Prostate gland (tissue), 2 donors: ENCODE data around the gene IER2. TPM values are rescaled to one million over a fixed set of nuclear protein-coding genes. Genes with fewer than 3 reads are reported as not detected.
A peak's percentile ranks its signal among the peaks of the same experiment; 100 is the strongest.
"Not testable (repeated sequence)": the region's sequence is repeated elsewhere in the genome, so short reads cannot be mapped to it uniquely, and the experiment has no call there.

Experiments
- DNase-seq: peaks from one replicate; pipeline ENCODE4 v3.0.0-alpha.2; 2019; ENCODE audit warnings: low spot score
- H3K27ac ChIP-seq, 2 donors: fragments of 200-600 bp; sonication (generic); 2 replicates each; pipeline ENCODE4 v1.5.1; 2017 to 2019
- H3K27me3 ChIP-seq: fragments of 200-600 bp; sonication (generic); replicated peaks from 2 replicates; pipeline ENCODE4 v1.5.1; 2019; ENCODE audit not compliant: insufficient read depth
- H3K36me3 ChIP-seq, 2 donors: fragments of 200-600 bp; sonication (generic); 1 replicate in 1 of 2; 2 replicates in 1 of 2; pipeline versions ENCODE4 v1.5.1 to v1.8.1; 2017 to 2019
- H3K4me1 ChIP-seq: fragments of 200-600 bp; sonication (generic); replicated peaks from 2 replicates; pipeline ENCODE4 v1.5.1; 2019
- H3K4me3 ChIP-seq, 2 donors: fragments of 200-600 bp; sonication (generic); 2 replicates each; pipeline ENCODE4 v1.5.1; 2017 to 2019
- H3K9me3 ChIP-seq: fragments of 200-600 bp; sonication (generic); 2 replicates; pipeline ENCODE4 v1.5.1; 2017
- CTCF ChIP-seq, 4 experiments: fragments of 200-600 bp in 2 of 4; fragments of 450-650 bp in 2 of 4; sonication (generic) in 2 of 4; IDR thresholded peaks; 1 replicate in 3 of 4; 2 replicates in 1 of 4; pipeline ENCODE4 v1.5.1; 2016 to 2019; ENCODE audit warnings: antibody characterized with exemption in 4 of 4, mild to moderate bottlenecking in 2 of 4, moderate library complexity in 2 of 4
- POLR2A ChIP-seq: fragments of 450-650 bp; IDR thresholded peaks from one replicate; pipeline ENCODE4 v1.6.1; 2016; ENCODE audit warnings: antibody characterized with exemption, mild to moderate bottlenecking
- POLR2AphosphoS5 ChIP-seq: sonication (generic); formaldehyde crosslinking; IDR thresholded peaks from one replicate; pipeline ENCODE4 v1.6.1; 2017; ENCODE audit warnings: antibody characterized with exemption
- WGBS: methylation state at CpG from one replicate; pipeline ENCODE4 v1.1.5; 2018; 5-methylcytosine and 5-hydroxymethylcytosine counted together
- intact Hi-C: fragments of 100-400 bp; cut with DNase I; formaldehyde crosslinking; loops from one replicate; pipeline ENCODE4 v1.14.2; 2022
- total RNA-seq, 2 donors: library from RNA; depleted of rRNA; stranded (reverse); fragments of >200 nt; gene quantifications; one replicate each; pipeline ENCODE4 v1.1.0, GENCODE V29; 2016

Gene IER2
- total RNA-seq, 2 donors from 2014 or later = 34.7 to 75.7 TPM

GRCh38 chr19:13164343-13165161 lies 14.3 kb downstream of the IER2 start:
- Histone ChIP-seq H3K9me3 (no peaks in the 10 kb centered on the region), H3K27me3 (no peaks in the 10 kb centered on the region), H3K4me3 (peak overlapping the region; percentile 4 to 12), H3K27ac (peak overlapping the region; percentile 93 to 94), H3K36me3 (no peaks in the 10 kb centered on the region), H3K4me1 (peaks cover 8% of the 10 kb centered on the region)
- no peak for DNase-seq
- TF ChIP-seq POLR2A (no peak), CTCF (IDR thresholded peaks at IDR 0.05) (no peak), POLR2AphosphoS5 (peak; percentile 28)
- WGBS = 11% methylated on average over 19 of the region's 19 CpGs
- intact Hi-C loops = no loop called here

GRCh38 chr19:13165162-13165997 lies 15.2 kb downstream of the IER2 start:
- Histone ChIP-seq H3K4me3 (no peak overlapping the region), H3K27me3 (no peaks in the 10 kb centered on the region), H3K36me3 (no peaks in the 10 kb centered on the region), H3K9me3 (no peaks in the 10 kb centered on the region), H3K27ac (peak overlapping the region; percentile 93 to 94), H3K4me1 (peaks cover 8% of the 10 kb centered on the region)
- no peak for DNase-seq
- intact Hi-C loops = no loop called here
- TF ChIP-seq POLR2AphosphoS5 = no peak
- TF ChIP-seq CTCF (IDR thresholded peaks at IDR 0.05) = no peak
- no peak for TF ChIP-seq POLR2A
- 74% methylated on average over 19 of the region's 19 CpGs for WGBS

GRCh38 chr19:13166151-13166550 lies 15.9 kb downstream of the IER2 start:
- H3K4me3 ChIP-seq, H3K27ac ChIP-seq, intact Hi-C loops, H3K36me3 ChIP-seq, H3K9me3 ChIP-seq, H3K4me1 ChIP-seq, DNase-seq, H3K27me3 ChIP-seq: not testable (repeated sequence)
- WGBS = 89% methylated on average over 3 of the region's 3 CpGs

GRCh38 chr19:13169769-13170168 lies 19.6 kb downstream of the IER2 start:
- no peaks in the 10 kb centered on the region for H3K4me1 ChIP-seq
- no peak overlapping the region for H3K4me3 ChIP-seq
- no peak for DNase-seq
- H3K27ac ChIP-seq = no peak overlapping the region
- WGBS = 75% methylated on average over 5 of the region's 5 CpGs
- TF ChIP-seq POLR2AphosphoS5 = no peak
- no peak for TF ChIP-seq CTCF (IDR thresholded peaks at IDR 0.05)
- TF ChIP-seq POLR2A = no peak
- H3K27me3 ChIP-seq = no peaks in the 10 kb centered on the region
- no peaks in the 10 kb centered on the region for H3K9me3 ChIP-seq
- H3K36me3 ChIP-seq = no peaks in the 10 kb centered on the region
- intact Hi-C loops = no loop called here

GRCh38 chr19:13171146-13171545 lies 20.9 kb downstream of the IER2 start:
- Histone ChIP-seq H3K9me3 (no peaks in the 10 kb centered on the region), H3K4me1 (no peaks in the 10 kb centered on the region), H3K4me3 (no peak overlapping the region), H3K27ac (no peak overlapping the region), H3K27me3 (no peaks in the 10 kb centered on the region), H3K36me3 (no peaks in the 10 kb centered on the region)
- 89% methylated on average over 7 of the region's 7 CpGs for WGBS
- no peak for DNase-seq
- TF ChIP-seq POLR2A = no peak
- TF ChIP-seq CTCF (IDR thresholded peaks at IDR 0.05) = no peak
- TF ChIP-seq POLR2AphosphoS5 = no peak
- intact Hi-C loops = no loop called here
